Activated gamma-delta T cell treated with anti-CD3 and anti-CD28 coated beads, Interleukin-2, amount 50 U/mL, for 16 hours (primary cell): ENCODE measurements around the gene ZDHHC11B.
"Not testable (repeated sequence)": the region's sequence is repeated elsewhere in the genome, so short reads cannot be mapped to it uniquely, and the experiment has no call there.

Experiments
- DNase-seq: peaks from one replicate; pipeline ENCODE4 v3.0.0-alpha.2; 2020; ENCODE audit warnings: low read depth

Gene ZDHHC11B

DNA sequence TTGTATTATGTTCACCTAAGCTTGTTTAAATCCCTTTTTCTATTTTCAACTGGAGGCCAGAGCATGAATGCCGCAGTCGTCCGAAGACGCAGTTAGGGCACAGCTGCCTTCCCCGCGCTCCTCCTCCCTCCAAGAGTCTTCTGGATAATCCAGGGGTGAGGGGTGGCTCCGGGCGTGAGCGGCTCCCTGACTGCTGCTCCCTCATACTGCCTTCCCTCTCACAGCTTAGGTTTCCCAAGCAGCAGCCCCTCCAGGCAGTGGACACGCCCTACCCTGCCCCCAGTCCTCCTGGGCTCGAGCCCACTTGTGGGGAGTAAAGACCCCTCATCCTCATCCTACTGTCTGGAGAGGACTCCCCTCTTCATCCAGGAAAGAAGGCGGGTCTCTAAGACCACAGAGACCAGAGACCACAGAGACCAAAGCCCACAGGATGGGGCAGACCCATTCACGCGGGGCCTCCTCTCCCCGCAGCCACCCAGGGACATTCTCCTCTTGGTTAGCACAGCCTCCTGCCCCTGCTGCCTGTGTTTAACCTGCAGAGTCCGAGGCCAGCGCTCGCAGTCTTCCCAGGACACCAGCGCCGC lies 31.9 kb downstream of the ZDHHC11B start:
- not testable (repeated sequence) for DNase-seq

DNA sequence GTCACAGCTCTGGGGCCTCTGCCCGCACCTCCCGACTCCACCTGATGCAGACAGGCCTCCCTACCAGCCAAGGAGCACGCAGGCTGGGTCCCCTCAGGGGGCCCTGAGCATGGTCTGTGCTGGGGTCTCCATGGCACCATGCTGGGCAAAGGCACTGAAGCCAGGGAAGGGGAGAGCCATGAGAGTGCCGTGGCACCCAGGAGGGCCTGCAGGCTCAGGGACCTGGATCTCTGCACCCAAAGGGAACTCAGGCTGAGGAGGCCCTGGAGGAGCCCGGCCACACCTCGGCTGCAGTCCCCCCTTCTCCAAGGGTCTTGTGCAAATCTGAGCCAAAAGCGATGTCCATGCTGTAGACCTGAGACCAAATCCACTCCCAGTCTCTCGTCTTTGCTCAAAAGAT lies 32.5 kb downstream of the ZDHHC11B start:
- DNase-seq: not testable (repeated sequence)

DNA sequence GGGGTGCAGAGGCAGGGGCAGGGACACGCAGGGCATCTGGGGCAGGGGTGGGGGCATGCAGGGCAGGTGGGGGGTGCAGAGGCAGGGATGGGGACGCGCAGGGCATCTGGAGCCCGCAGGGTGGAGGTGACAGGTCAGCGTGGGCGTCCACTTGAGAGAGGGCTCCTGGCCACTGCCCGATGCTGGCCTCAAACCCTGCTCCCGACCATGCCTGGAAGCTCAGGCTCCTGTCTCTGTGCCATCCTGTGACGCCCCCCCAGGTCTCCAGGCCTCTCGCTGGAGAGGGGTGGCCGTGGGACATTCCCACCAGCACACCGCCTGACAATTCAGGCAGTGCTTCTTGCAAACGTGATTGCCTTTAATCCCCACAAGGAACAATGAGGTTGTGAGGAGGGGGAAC lies 33.0 kb downstream of the ZDHHC11B start:
- DNase-seq: no peak

DNA sequence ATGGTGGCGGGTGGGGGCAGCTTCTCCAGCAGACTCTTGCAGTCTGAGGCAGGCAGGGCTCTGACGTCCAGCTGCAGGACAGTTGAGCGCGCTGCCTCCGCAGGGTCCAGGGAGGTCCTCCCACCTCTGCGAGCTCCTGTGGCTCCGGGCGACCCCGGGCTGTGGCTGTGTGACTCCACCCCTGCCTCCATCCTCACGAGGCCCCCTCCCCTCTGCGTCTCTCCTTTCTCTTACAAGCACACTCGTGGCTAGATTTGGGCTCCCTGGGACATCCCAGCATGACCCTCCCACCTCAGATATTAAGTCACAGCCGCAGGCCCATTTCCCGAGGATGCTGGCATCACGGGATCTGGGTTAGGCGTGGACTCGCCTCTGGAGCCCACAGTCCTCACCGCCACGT lies 34.3 kb downstream of the ZDHHC11B start:
- not testable (repeated sequence) for DNase-seq

DNA sequence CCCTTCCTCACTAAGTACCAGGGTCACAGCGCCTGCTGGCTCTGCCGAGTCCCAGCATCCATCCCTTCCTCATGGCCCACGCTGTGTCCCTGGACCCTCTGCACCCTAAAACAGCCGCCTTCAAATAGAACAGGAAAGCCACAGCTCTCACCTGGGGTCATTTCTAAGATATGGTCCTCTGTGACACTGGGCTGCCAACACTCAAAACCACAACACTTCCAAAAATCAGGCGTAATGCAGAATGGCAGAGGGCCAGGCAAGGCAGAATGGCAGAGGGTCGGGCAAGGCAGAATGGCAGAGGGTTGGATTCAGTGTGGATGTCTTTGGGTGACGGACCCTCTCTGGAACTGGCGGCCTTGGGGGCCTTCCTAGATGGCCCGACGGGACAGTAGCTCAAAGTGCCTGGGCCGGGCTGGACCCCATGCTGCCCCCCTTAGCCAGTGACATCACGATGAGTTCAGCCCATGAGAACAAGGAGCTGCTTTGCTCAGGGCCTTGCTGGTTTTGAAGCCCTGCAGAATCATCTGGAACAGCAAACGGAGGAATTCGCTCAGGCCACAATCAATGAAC lies 35.3 kb downstream of the ZDHHC11B start:
- no peak for DNase-seq

GRCh38 chr5:748011-748980 lies 36.2 kb downstream of the ZDHHC11B start:
- not testable (repeated sequence) for DNase-seq

GRCh38 chr5:747303-747844 lies 37.2 kb downstream of the ZDHHC11B start:
- not testable (repeated sequence) for DNase-seq

- no peak for DNase-seq
Measured at GRCh38 chr5:746258-746761, 38.2 kb downstream of the ZDHHC11B start.

GRCh38 chr5:745272-746142 lies 39.0 kb downstream of the ZDHHC11B start:
- not testable (repeated sequence) for DNase-seq

- not testable (repeated sequence) for DNase-seq
Measured at GRCh38 chr5:743696-744404, 40.7 kb downstream of the ZDHHC11B start.

DNA sequence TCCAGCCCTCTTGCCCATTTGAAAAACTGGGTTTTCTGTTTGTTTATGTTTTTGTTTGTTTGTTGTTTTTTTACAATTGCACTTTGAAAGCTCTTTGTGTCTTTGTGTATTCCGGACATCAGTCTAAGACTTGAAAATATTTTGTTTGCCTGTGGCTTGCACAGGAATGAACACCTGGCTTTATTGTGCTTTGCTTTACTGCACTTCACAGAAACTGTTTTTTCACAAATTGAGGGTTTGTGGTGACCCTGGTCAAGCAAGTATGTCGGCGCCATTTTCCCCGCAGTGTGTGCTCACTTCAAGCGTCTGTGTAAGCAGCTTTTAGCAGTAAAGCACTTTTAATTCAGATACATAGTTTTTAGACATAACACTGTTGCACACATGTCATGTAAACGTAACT lies 42.3 kb downstream of the ZDHHC11B start:
- DNase-seq: not testable (repeated sequence)

- DNase-seq: not testable (repeated sequence)
Measured at GRCh38 chr5:734145-734544, 50.4 kb downstream of the ZDHHC11B start.

DNA sequence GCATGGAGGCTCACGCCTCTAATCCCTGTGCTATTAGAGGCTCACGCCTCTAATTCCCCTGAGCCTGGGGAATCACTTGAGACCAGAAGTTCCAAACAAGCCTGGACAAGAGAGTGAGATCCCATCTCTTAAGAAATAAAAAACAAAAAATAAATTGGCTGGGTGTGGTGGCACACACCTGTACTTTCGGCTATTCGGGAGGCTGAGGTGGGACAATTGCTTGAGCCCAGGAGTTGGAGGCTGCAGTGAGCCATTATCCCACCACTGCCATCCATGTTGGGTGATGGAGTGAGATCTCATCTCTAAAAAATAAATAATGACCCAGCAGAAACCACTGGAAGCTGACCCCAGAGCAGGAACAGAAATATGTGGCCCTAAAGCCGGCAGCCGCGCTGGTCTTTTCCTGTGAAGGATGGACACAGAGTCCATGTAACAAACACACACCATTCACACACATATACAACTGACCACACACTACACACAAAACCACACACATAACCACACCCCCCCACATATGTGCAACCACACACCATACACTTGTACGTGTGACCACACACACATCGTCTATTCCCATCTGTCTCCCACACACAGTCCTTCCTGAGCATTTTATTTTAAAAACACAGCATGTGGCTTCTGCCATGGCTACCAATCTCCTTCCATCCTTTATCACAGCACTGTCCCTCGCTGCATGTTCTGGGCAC lies 51.6 kb downstream of the ZDHHC11B start:
- DNase-seq: not testable (repeated sequence)

DNA sequence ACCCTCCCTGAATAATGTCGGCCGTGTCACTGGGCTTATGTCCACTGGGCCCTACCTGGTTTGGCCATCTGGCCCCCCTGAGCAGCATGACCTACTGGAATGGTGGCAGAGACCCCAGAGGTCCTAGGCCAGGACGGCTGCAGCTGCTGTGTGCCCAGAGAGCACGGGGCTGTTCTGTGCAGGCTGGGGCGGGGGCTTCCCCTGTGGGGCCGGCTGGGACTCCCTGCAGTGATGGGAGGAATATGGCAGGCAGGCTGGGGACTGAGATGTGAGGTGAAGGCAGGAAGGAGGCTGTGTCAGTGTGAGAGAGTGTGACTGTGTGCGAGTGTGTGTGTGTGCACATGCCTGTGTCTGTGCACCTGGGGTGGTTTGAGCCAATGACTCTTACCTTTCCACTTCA lies 55.3 kb downstream of the ZDHHC11B start:
- DNase-seq: not testable (repeated sequence)

- DNase-seq: not testable (repeated sequence)
Measured at GRCh38 chr5:727087-727486, 57.4 kb downstream of the ZDHHC11B start.

GRCh38 chr5:723865-724264 lies 60.7 kb downstream of the ZDHHC11B start:
- not testable (repeated sequence) for DNase-seq

- not testable (repeated sequence) for DNase-seq
Measured at GRCh38 chr5:723309-723708, 61.2 kb downstream of the ZDHHC11B start.

- not testable (repeated sequence) for DNase-seq
Measured at GRCh38 chr5:719379-719778, 65.2 kb downstream of the ZDHHC11B start.

GRCh38 chr5:717143-717542 lies 67.4 kb downstream of the ZDHHC11B start:
- no peak for DNase-seq

DNA sequence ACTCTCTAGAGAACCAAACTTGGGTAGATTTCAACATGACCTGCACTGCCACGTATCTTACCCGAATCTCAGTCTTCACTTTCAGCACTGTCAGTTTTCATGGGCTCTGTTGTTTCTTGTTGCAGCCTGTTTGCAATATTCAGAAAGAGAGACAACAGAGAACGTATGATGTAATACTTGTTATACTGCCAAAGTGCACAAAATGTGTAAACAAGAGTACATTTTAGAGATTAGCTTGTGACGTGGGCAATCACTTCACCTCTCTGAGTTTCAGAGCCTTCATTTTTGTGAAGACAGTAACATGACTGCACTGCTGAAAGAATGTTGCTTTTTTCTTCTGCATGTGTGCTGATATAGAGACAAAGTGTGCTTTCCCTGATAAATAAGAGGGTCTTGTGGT lies 67.8 kb downstream of the ZDHHC11B start:
- DNase-seq: not testable (repeated sequence)
